Astrocyte of the hippocampus (primary cell): ENCODE results near the gene CENPP.

Experiments used
- DNase-seq: peaks from one replicate; pipeline ENCODE4 v3.0.0; 2011; ENCODE audit warnings: low read depth, low spot score

The CENPP gene

GRCh38 chr9:92424340-92424739 is 98.6 kb downstream of the CENPP start, which contains the start of gene OMD:
Gene OMD, minus strand, starts transcription at chr9:92424471. Its CDS starts 6,913 bp downstream, at chr9:92417558.
- DNase-seq: peak; percentile 36

DNA sequence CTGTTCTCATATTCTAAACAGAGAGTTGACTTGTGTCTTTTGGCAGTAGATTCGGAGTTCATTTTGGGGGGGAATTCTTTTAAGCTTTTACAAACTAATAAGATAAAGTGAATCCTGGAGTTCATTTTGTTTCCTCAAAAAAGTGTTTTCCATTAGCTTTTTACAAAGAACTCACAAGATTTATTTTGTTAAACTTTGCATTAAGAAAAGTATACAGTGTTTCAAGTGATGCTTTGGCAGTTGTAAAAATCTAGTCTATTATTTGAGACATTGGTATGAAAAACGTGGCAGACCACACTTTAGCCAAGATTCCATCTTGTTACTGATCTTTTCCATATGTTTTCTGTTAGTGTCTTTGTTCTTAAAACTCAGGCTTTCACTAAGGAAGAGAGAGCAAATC is 99.7 kb downstream of the CENPP start:
- DNase-seq: no peak

DNA sequence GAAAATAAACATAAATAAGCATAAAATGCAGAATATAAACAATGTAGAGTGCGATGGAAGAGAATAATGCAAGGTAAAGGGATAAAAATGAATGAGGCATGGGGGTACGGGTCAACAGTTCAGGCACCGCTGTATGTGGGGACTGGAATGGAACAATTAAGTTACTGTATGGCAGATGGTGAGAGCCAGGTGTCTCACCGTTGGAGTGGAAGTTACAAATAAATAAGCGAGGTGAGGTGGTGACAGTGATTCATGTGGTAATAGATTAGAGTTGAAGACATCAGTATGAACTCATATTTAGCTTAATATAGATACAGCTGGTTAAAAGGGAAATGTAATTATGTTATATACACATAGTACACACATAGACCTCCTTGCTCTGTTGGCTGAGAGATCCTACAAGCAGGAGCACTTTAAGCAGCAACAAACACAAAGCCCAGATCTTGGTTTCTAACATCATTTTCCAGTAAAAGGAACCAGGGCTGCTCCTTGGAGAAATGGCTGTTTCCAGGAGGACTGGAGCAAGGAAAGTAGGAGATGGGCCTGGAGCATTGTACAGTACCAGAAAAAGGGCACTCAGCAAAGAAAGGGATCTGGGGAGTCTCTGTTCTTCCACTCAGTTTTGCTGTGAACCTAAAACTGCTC is 100.9 kb downstream of the CENPP start:
- DNase-seq: no peak

- DNase-seq: no peak
These were observed 104.1 kb downstream of the CENPP start for GRCh38 chr9:92429836-92430235.

DNA sequence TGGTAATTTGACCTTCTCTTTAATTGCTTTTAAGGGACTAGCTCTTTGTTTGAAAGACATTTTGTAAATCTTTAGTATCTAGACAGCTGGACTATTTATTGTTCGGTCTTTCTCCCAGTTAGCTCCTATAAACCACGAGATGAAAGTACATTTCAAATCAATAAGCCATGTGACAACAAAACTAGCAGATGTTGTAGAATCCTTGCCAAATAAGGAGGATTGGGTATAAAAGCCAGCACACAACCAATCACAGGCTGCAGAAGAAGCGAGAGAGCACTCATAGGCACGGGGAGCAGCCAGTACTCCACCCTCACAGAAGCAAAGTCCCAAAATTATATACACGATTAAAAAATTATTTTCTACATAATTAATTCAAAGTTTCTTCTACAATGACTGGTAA is 106.6 kb downstream of the CENPP start:
- no peak for DNase-seq

- no peak for DNase-seq
These were observed 107.3 kb downstream of the CENPP start for GRCh38 chr9:92432972-92433548.

DNA sequence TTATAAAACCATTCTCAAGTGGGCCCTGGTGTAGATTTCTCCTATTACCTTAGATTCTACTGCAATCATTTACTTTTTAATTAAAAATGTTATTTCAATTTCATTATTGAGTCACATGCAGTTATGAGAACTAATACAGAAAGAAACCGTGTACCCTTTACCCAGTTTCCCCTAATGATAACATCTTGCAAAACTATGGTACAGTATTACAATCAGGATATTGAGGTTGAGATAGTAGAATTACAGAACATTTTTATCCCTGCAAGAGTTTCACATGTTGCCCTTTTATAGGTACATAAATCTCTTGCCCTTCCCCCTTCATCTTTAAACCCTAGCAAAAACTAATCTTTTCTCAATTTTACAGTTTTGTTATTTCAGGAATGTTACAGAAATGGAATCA is 109.5 kb downstream of the CENPP start:
- DNase-seq: no peak

DNA sequence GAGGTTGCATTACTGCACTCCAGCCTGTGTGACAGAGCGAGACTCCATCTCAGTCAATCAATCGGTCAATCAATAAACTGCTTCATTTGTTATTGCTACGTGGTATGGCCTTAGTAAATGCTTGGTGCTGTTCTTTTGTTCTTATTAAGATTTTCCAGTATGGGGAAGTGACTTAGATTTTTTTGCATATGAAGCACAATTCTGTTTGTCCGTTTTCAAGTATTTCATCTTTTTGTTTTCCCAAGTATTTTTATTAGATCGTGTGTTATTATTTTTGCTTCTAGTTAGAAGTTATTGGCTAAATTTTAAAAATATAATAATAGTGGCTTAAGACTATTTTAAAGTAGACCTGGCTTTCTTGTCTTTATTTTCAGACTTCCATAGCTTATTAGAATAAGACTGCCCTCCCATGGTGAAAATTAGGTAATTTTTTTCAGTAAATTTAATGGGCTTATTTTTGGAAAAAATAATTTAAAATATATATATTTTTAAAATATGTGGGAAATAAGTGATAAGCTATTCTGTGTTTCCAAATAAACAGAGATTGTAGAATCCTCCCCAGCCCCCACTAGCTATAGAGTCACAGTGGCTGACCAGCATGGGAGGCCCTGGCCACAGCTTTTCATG is 113.3 kb downstream of the CENPP start:
- DNase-seq: no peak

- peak; percentile 27 for DNase-seq
These were observed 114.4 kb downstream of the CENPP start for GRCh38 chr9:92439921-92440750.

DNA sequence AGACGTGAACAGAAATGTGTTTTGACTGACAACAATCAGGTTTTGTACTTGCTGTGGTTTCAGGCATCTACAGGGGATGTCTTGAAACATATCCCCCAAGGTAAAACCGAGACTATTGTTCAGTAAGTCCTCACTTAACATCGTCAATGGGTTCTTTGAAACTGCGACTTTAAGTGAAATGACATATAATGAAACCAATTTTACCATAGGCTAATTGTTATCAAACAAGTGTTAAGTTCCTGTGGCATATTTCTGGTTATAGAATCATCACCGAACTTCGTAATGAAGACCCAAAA is 114.9 kb downstream of the CENPP start:
- no peak for DNase-seq

DNA sequence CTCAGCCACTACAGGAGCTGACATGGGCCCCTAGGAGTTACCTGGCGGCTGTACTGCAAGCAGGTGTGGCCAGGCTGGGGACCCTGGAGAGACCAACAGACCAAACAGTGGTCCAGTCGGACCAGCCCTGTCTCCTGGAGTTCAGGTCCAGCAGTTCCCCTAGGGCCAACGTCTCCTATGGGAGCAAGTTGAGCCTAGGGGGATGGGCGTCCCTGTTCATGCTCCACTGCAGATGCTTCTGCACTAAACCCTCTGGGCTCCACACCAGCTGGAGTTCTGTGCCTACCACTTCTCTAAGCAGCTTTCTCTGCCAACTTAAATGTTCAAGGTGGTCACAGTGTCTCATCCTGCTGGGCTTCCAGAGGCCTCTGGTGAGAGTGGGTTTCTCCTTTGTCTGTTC is 119.1 kb downstream of the CENPP start:
- DNase-seq: no peak

GRCh38 chr9:92446536-92446935 is 120.8 kb downstream of the CENPP start:
- DNase-seq: no peak

GRCh38 chr9:92455217-92455616 is 129.5 kb downstream of the CENPP start:
- DNase-seq: no peak

DNA sequence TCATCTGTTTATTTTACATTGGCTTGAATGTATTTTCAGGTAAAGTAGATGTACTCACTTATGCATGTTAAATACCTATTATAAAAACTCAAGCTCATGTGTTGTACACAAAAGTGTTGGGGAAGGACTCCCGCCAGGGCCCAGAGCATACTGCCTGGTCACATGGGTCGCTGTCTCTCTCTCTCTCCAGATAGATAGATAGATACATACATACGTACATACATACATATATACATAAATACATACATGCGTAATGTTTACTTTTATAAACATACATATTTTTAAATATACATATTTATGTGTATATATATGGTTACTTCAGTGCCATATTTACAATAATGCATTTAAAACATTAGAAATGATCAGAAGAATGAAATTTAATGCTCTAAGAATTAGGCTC is 131.8 kb downstream of the CENPP start:
- DNase-seq: no peak

- DNase-seq: no peak
These were observed 137.6 kb downstream of the CENPP start for GRCh38 chr9:92463387-92463786.

GRCh38 chr9:92463984-92464383 is 138.2 kb downstream of the CENPP start:
- DNase-seq: peak; percentile 73

DNA sequence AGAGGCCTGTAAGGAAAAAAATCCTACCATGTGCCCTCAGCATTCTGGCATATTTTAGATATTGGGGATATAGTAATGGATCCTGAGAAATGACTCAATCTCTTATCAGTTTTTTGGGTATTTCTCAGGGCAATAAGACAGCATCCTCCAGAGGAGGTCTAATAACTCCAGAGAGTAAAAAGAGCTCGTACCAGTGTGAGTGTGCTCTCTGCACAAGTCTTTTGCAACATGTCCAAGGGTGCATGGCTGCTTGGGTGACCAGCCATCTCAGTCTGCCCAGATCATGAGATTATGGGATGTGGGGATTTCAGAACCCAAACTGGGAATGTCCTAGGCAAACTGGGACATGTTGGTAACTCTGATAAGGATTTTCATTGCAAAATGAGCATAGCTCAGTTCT is 141.3 kb downstream of the CENPP start:
- DNase-seq: no peak

DNA sequence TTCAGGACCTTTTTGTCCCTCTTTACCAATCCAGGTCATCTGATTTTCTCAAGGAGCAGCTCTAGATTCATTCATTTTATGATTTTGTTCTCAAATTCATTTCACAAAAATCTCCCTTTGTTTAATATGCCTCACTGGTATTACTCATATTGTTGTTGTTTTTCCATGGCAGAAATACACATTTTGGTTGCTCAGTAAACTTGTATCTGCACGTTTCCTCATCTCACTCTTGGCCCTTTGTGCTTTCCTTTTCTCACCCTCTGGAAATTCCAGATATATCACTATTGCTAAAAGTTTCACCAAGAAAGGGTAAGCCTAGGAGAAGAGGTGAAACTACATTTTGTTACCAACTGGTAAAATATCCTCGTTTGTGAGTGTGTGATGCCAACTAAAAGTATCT is 141.8 kb downstream of the CENPP start:
- DNase-seq: no peak

DNA sequence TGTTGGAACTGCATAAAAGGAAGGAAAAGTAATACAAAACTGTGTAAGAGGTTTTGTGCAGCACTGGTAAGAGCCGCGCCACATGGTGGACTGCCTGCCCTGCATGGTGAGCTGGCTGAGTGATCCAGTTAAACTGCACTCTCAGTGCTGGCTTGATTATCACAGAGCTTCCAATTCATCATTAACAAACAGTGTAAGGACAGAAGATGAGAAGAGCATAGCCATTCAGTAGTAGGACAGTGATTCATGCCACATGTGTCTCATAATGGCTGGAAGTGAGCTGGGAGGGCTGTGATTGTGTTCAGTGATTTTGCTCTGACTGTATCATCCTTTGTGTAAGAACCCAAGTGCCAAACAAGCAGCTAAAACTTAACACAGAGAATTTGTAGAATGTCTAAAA is 142.5 kb downstream of the CENPP start:
- DNase-seq: no peak

- DNase-seq: no peak
These were observed 148.8 kb downstream of the CENPP start for GRCh38 chr9:92474587-92474986.

DNA sequence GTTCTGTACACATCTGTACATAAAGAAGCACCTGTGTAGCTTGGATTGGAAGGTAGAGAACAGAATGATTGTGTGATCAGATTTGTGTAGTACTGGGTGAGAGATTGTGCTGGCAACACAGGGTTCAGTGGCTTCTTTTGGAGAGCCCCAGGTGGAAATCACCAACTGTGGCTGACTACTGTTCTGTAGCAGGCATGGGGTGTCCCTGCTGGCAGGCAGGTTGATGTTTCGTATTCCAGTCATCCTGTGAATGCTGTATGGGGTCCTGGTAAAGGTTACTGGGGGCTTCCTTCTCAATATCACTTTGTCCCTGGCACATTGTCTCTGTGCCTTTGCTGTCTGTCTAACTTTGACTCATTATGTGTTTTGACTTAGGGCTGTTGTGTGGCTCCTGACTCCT is 151.2 kb downstream of the CENPP start:
- DNase-seq: no peak

- DNase-seq: peak; percentile 52
These were observed 153.0 kb downstream of the CENPP start for GRCh38 chr9:92478783-92479182.

DNA sequence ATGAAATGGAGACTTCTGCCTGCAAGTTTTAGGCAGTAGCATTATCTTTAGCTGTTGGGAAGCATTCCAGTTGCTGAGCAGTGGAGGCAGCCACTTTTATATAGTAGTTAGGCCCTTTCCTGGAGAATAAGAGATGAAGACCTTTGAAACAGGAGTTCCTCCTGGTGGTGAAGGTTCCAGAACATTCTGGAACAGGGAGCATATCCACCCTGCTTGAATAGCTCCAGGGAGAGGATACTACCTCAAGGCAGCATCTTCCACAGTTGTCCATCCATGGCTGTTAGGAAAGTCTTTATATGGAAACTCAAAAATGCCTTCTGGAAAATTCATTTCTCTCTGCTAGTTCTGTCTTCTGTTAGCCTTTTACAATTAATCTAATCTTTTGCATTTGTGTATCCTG is 153.6 kb downstream of the CENPP start:
- no peak for DNase-seq
